ES-I3 (cell line): ENCODE data around the gene TMEM168.

Experiments used
- H3K36me3 ChIP-seq: 2 replicates; pipeline ENCODE4 v1.6.1; 2013; ENCODE audit warnings: mild to moderate bottlenecking, low read length, control low read depth, moderate library complexity; ENCODE audit not compliant: insufficient read depth
- H3K4me1 ChIP-seq: 2 replicates; pipeline ENCODE4 v1.6.1; 2013; ENCODE audit warnings: mild to moderate bottlenecking, control low read depth, low read length; ENCODE audit not compliant: insufficient read depth
- H3K9ac ChIP-seq: 2 replicates; pipeline ENCODE4 v1.6.1; 2013; ENCODE audit warnings: low read depth, mild to moderate bottlenecking, low read length, moderate library complexity
- H3K9me3 ChIP-seq: 2 replicates; pipeline ENCODE4 v1.6.1; 2013; ENCODE audit warnings: mild to moderate bottlenecking, low read length, moderate library complexity; ENCODE audit not compliant: control insufficient read depth, insufficient read depth

Gene TMEM168

GRCh38 chr7:112791465-112792168 lies 1.4 kb upstream of the TMEM168 start:
- H3K9ac ChIP-seq = no peak overlapping the region

GRCh38 chr7:112790586-112791003 lies 402 bp upstream of the TMEM168 start:
- Histone ChIP-seq H3K36me3 (no peaks in the 10 kb centered on the region), H3K4me1 (no peaks in the 10 kb centered on the region), H3K9ac (peak overlapping the region; percentile 78), H3K9me3 (no peaks in the 10 kb centered on the region)

More at GRCh38 chr7:112791465-112792168, 1.4 kb upstream of the TMEM168 start:
- H3K4me1 ChIP-seq = no peaks in the 10 kb centered on the region
- no peaks in the 10 kb centered on the region for H3K36me3 ChIP-seq
- no peaks in the 10 kb centered on the region for H3K9me3 ChIP-seq

- Histone ChIP-seq H3K36me3 (no peaks in the 10 kb centered on the region), H3K9me3 (no peaks in the 10 kb centered on the region), H3K9ac (peak overlapping the region; percentile 78), H3K4me1 (no peaks in the 10 kb centered on the region)
These were observed 758 bp downstream of the TMEM168 start for GRCh38 chr7:112789453-112789816.

- no peaks in the 10 kb centered on the region; the same call in 1 of the 2 replicates for H3K36me3 ChIP-seq
- H3K4me1 ChIP-seq = no peaks in the 10 kb centered on the region
- no peaks in the 10 kb centered on the region for H3K9me3 ChIP-seq
- peak overlapping the region; percentile 78 for H3K9ac ChIP-seq
These were observed 1.3 kb downstream of the TMEM168 start for GRCh38 chr7:112788778-112789343.

- Histone ChIP-seq H3K36me3 (no peaks in the 10 kb centered on the region; the same call in 1 of the 2 replicates), H3K4me1 (no peaks in the 10 kb centered on the region), H3K9me3 (no peaks in the 10 kb centered on the region), H3K9ac (no peak overlapping the region)
These were observed 5.6 kb downstream of the TMEM168 start for GRCh38 chr7:112784603-112785002.

GRCh38 chr7:112782498-112782897 lies 7.7 kb downstream of the TMEM168 start:
- no peaks in the 10 kb centered on the region for H3K4me1 ChIP-seq

GRCh38 chr7:112781558-112781957 lies 8.6 kb downstream of the TMEM168 start:
- Histone ChIP-seq H3K9me3 (no peaks in the 10 kb centered on the region), H3K36me3 (no peaks in the 10 kb centered on the region; the same call in 1 of the 2 replicates), H3K4me1 (no peaks in the 10 kb centered on the region), H3K9ac (no peak overlapping the region)

More at GRCh38 chr7:112782498-112782897, 7.7 kb downstream of the TMEM168 start:
- Histone ChIP-seq H3K9me3 (no peaks in the 10 kb centered on the region), H3K36me3 (no peaks in the 10 kb centered on the region; the same call in 1 of the 2 replicates), H3K9ac (no peak overlapping the region)

GRCh38 chr7:112781110-112781509 lies 9.1 kb downstream of the TMEM168 start:
- Histone ChIP-seq H3K36me3 (no peaks in the 10 kb centered on the region; the same call in 1 of the 2 replicates), H3K9me3 (no peaks in the 10 kb centered on the region), H3K9ac (no peak overlapping the region), H3K4me1 (no peaks in the 10 kb centered on the region)

GRCh38 chr7:112779667-112780066 lies 10.5 kb downstream of the TMEM168 start:
- Histone ChIP-seq H3K9me3 (no peaks in the 10 kb centered on the region), H3K36me3 (no peaks in the 10 kb centered on the region; the same call in 1 of the 2 replicates), H3K4me1 (no peaks in the 10 kb centered on the region), H3K9ac (no peak overlapping the region)

- H3K4me1 ChIP-seq = no peaks in the 10 kb centered on the region
- H3K9ac ChIP-seq = no peak overlapping the region
- H3K36me3 ChIP-seq = no peaks in the 10 kb centered on the region
- no peaks in the 10 kb centered on the region for H3K9me3 ChIP-seq
These were observed 12.8 kb downstream of the TMEM168 start for GRCh38 chr7:112777406-112777805.

- Histone ChIP-seq H3K9ac (no peak overlapping the region), H3K4me1 (peaks cover 5% of the 10 kb centered on the region), H3K9me3 (no peaks in the 10 kb centered on the region), H3K36me3 (no peaks in the 10 kb centered on the region)
These were observed 19.0 kb downstream of the TMEM168 start for GRCh38 chr7:112771166-112771565.

GRCh38 chr7:112770051-112770450 lies 20.1 kb downstream of the TMEM168 start:
- no peak overlapping the region for H3K9ac ChIP-seq
- H3K9me3 ChIP-seq = no peaks in the 10 kb centered on the region
- no peaks in the 10 kb centered on the region for H3K36me3 ChIP-seq
- peaks cover 5% of the 10 kb centered on the region for H3K4me1 ChIP-seq

- no peaks in the 10 kb centered on the region for H3K9me3 ChIP-seq
- H3K4me1 ChIP-seq = peaks cover 3% of the 10 kb centered on the region
- H3K36me3 ChIP-seq = no peaks in the 10 kb centered on the region
- no peak overlapping the region for H3K9ac ChIP-seq
These were observed 25.1 kb downstream of the TMEM168 start for GRCh38 chr7:112765105-112765504.

- H3K9ac ChIP-seq = no peak overlapping the region
- no peaks in the 10 kb centered on the region for H3K4me1 ChIP-seq
These were observed 26.2 kb downstream of the TMEM168 start for GRCh38 chr7:112763996-112764395.

GRCh38 chr7:112763298-112763697 lies 26.9 kb downstream of the TMEM168 start:
- Histone ChIP-seq H3K9me3 (no peaks in the 10 kb centered on the region), H3K9ac (no peak overlapping the region), H3K36me3 (no peaks in the 10 kb centered on the region), H3K4me1 (no peaks in the 10 kb centered on the region)

More at GRCh38 chr7:112763996-112764395, 26.2 kb downstream of the TMEM168 start:
- H3K9me3 ChIP-seq = no peaks in the 10 kb centered on the region
- no peaks in the 10 kb centered on the region for H3K36me3 ChIP-seq
